Measurements from ENCODE around the gene ANXA4. TPM values are rescaled to one million over a fixed set of nuclear protein-coding genes. Genes with fewer than 3 reads are reported as not detected.
A peak's percentile ranks its signal among the peaks of the same experiment; 100 is the strongest.

The ANXA4 gene
- total RNA-seq, 1 donor from 2014 or later = 36.2 TPM

DNA sequence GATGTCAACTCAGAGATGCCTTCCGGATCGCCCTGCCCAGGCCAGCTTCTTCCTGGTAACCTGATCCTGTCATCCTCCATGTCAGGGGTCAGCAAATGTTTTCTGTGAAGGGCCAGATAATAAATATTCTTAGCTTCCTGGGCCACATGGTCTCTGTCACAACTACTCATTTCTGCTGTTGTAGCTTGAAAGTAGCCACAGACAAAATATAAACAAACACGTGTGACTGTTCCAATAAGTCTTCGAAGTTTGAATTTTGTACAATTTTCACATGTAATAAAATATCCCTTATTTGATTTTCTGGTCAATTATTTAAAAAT is 35.8 kb downstream of the ANXA4 start:
- DNase-seq (ENCODE audit: low spot score) = no peak
- Mint-ChIP-seq H3K36me3 (ENCODE audit: low read depth) (peaks cover 13% of the 10 kb centered on the region), H3K4me3 (no peak overlapping the region), H3K4me1 (ENCODE audit: low read depth) (peaks cover 36% of the 10 kb centered on the region), H3K9me3 (no peaks in the 10 kb centered on the region), H3K27ac (no peak overlapping the region), H3K27me3 (ENCODE audit: insufficient read depth) (peaks cover 1% of the 10 kb centered on the region)
- intact Hi-C loops (cut with micrococcal nuclease) = loop anchor here (10.0 kb wide), 1 partner anchor 1033 kb away; no protein-coding TSS in a partner anchor

DNA sequence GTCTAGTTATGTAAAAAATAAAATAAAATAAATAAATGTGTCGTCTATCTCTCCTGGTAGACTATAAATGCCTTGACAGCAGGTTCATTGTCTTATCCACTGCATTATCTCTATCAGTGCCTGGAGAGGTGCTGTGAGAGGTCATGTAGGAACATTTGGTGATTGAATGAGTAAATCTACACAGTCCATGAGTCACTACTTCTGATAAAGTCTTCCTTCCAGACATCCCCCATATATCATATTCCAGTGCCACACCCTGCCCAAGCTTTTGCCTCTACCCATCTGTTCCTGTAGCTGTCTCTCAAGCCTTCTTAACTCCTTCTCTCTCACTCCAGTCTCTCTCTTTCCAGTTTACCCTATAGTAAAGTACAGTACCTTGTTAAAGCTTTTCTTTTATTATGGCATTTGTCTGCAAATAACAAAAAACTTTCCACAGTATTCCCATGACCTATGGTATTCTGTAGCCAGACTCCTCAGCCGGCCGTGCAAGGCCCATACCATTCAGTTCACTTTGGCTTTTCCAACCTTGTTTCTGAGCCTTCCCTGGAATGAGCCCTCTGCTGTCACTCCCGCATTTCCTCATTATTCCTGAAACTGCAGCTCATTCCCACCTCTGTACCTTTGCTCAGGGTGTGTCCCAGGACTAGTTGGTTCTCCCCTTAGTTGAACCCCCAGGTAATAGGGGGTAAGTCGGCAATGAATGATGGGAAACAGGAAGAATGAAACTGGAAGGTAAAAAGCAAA is 37.5 kb downstream of the ANXA4 start:
- no peak for DNase-seq (ENCODE audit: low spot score)
- Mint-ChIP-seq H3K4me1 (ENCODE audit: low read depth) (peaks cover 25% of the 10 kb centered on the region), H3K4me3 (no peak overlapping the region), H3K27ac (no peak overlapping the region), H3K36me3 (ENCODE audit: low read depth) (peaks cover 13% of the 10 kb centered on the region), H3K9me3 (no peaks in the 10 kb centered on the region), H3K27me3 (ENCODE audit: insufficient read depth) (peaks cover 1% of the 10 kb centered on the region)
- intact Hi-C loops (cut with micrococcal nuclease) = loop anchor here (10.0 kb wide), 1 partner anchor 1035 kb away; no protein-coding TSS in a partner anchor

DNA sequence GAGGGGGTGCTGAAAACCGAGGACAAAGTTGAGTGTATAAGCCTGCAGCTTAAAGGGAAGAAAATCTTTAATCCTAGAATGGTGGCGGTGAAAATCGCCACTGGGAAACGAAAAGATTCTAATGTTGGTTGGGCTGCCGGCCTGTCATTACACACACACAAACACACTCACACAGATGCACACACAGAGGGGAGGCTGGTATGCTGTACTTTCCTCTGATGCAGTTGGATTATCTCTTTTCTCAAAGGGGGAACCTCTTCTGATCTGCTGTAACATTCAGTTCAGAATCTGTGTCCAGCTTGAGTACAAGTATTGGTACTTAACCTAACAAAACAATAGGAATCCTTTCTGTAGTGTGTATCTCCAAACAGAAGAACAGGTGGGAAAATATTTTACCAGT is 39.0 kb downstream of the ANXA4 start:
- Mint-ChIP-seq H3K4me1 (ENCODE audit: low read depth) (peaks cover 12% of the 10 kb centered on the region), H3K9me3 (no peaks in the 10 kb centered on the region), H3K36me3 (ENCODE audit: low read depth) (peaks cover 11% of the 10 kb centered on the region), H3K27ac (no peak overlapping the region), H3K27me3 (ENCODE audit: insufficient read depth) (peaks cover 1% of the 10 kb centered on the region), H3K4me3 (no peak overlapping the region)
- intact Hi-C loops (cut with micrococcal nuclease) = no loop called here
- DNase-seq (ENCODE audit: low spot score) = no peak

DNA sequence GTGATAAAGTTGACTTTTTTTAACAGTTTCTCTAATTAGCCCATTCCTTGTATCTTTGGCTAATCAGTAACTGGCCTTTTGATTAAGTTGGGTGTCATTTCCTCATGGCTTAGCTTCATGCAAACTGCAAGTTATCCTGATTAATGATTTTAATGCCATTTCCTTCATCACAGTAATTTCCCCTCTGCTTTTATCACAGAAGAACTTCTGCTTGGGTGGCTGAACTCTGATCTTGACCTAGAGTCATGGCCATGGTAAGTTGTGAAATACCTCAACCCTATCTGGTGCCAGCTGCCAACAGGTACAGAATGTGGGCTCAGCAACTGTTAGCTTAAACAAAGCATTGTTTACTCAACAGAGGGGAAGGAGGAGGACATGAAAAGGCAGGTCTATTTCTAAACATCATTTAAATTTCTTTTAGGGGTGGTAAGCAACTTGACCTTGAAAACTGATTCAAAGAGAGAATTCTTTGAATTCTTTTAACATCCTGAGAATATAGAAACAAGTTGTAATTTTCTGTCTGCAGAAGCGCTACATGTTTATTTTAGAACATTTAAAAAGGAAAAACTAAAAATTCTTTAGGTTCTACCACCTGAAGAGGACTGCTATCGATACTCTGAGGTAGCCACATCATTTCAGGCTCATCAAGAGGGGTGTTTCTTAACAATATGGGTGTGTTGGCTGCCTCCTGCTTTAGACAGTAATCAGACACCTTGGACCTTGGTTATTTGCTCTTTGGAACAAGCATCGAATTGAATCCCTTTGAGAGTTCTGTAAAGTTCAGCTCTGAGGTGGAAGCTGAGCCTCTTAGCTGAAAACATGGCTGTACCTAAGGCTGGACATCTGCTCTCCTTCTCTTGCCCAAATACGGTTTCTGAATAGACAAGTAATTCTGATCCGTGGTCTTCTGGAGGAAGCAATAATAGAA is 39.7 kb downstream of the ANXA4 start:
- intact Hi-C loops (cut with micrococcal nuclease) = no loop called here
- no peak for DNase-seq (ENCODE audit: low spot score)
- Mint-ChIP-seq H3K4me3 (no peak overlapping the region), H3K36me3 (ENCODE audit: low read depth) (peaks cover 11% of the 10 kb centered on the region), H3K27ac (no peak overlapping the region), H3K27me3 (ENCODE audit: insufficient read depth) (peaks cover 1% of the 10 kb centered on the region), H3K4me1 (ENCODE audit: low read depth) (peaks cover 17% of the 10 kb centered on the region), H3K9me3 (no peaks in the 10 kb centered on the region)

DNA sequence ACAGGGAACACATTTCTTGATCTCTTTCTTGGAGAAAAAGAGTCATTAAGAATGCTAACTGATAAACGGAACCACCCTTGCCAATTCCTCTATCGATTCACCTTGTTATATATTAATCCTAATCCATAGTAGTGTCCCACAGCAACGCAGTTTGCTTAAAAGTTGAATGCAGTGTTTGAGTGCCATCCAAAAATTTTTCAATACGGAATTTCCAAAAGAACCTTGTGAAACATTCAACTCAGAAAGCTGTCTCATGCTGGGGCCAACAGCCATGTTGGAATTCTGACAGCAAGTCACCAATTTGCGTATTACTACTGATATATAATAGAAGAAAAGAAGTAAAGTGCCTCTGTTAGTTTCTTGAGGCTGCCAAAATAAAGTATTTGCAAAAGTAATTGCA is 42.3 kb downstream of the ANXA4 start:
- H3K27ac Mint-ChIP-seq = no peak overlapping the region

DNA sequence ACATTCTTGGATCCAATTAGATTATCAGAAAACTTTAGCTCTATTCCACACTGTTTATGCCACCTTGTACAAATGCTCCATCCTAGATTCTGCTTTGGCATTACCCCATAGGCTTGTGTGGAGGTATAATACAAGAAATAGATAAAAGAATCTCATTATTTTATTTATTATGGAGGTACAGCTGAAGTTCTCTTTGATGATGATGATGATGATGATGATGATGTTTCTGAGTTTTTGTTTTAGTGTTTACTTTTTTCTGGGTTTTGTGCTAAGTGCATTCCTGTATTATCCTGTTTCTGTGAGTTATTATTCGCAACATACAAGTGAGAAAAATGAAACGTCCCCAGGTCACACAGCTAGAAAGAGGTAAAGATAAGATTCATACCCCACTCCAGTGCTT is 43.4 kb downstream of the ANXA4 start:
- Mint-ChIP-seq H3K9me3 (no peaks in the 10 kb centered on the region), H3K4me1 (ENCODE audit: low read depth) (peaks cover 19% of the 10 kb centered on the region), H3K4me3 (no peak overlapping the region), H3K36me3 (ENCODE audit: low read depth) (peaks cover 18% of the 10 kb centered on the region), H3K27me3 (ENCODE audit: insufficient read depth) (peaks cover 1% of the 10 kb centered on the region), H3K27ac (no peak overlapping the region)
- no peak for DNase-seq (ENCODE audit: low spot score)
- intact Hi-C loops (cut with micrococcal nuclease) = no loop called here

More for the DNA sequence above, 42.3 kb downstream of the ANXA4 start:
- Mint-ChIP-seq H3K9me3 (no peaks in the 10 kb centered on the region), H3K36me3 (ENCODE audit: low read depth) (peaks cover 16% of the 10 kb centered on the region), H3K4me1 (ENCODE audit: low read depth) (peaks cover 16% of the 10 kb centered on the region), H3K27me3 (ENCODE audit: insufficient read depth) (peaks cover 1% of the 10 kb centered on the region), H3K4me3 (no peak overlapping the region)
- no peak for DNase-seq (ENCODE audit: low spot score)
- intact Hi-C loops (cut with micrococcal nuclease) = no loop called here

DNA sequence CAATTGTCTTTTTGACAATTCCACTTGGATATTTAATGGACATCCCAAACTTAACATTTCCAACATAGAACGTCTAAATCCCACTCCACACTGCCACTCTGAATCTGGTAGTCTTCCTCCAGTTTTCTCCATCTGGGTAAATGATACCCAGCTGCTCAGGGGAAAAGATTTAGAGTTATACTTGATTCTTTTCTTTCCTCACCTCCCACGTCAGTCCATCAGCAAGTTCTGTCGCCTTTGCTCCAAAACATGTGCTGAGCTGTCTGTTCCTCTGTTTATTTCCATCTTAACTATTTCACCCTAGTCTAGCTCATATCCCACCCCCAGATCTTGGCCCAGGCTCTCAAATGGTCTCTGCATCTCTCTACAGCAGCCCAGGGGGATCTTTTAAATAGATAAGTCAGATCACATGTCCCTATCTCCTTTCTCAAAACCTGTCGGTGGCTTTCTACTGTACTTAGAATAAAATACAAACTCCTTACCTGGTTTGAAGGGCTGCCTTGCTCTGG is 44.2 kb downstream of the ANXA4 start:
- no peak for DNase-seq (ENCODE audit: low spot score)
- intact Hi-C loops (cut with micrococcal nuclease) = no loop called here
- no peak overlapping the region for H3K4me3 Mint-ChIP-seq
- no peaks in the 10 kb centered on the region for H3K9me3 Mint-ChIP-seq
- H3K4me1 Mint-ChIP-seq (ENCODE audit: low read depth) = peaks cover 19% of the 10 kb centered on the region
- H3K27ac Mint-ChIP-seq = no peak overlapping the region
- peaks cover 1% of the 10 kb centered on the region for H3K27me3 Mint-ChIP-seq (ENCODE audit: insufficient read depth)
- peaks cover 18% of the 10 kb centered on the region for H3K36me3 Mint-ChIP-seq (ENCODE audit: low read depth)

DNA sequence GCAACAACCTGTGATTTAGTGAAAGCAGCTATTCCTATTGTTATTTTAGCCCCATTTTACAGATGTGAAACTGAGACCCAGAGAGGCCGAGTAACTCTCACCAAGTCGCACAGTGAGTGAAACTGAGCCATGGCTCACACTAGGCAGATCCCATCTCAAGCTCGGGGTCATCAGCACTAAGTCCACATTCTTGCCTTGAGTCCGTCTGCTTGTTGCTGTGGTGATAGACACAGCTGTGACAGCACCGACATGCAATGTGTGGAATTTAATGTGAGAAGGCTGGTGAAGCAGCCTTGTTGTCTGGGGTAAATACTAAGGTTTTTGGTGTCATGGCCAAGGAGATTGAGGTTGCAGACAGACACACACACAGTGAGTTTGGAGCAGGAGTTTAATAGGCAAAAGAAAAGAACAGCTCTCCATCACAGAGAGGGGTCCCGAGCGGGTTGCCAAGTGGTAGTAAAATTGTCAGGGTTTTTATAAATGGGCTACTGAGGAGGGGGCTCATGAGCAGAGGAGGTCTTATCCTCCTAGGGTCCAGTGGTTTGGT is 47.3 kb downstream of the ANXA4 start:
- DNase-seq (ENCODE audit: low spot score) = no peak
- Mint-ChIP-seq H3K36me3 (ENCODE audit: low read depth) (peaks cover 18% of the 10 kb centered on the region), H3K27me3 (ENCODE audit: insufficient read depth) (no peaks in the 10 kb centered on the region), H3K4me1 (ENCODE audit: low read depth) (peaks cover 14% of the 10 kb centered on the region), H3K4me3 (no peak overlapping the region), H3K9me3 (no peaks in the 10 kb centered on the region), H3K27ac (no peak overlapping the region)
- intact Hi-C loops (cut with micrococcal nuclease) = no loop called here

DNA sequence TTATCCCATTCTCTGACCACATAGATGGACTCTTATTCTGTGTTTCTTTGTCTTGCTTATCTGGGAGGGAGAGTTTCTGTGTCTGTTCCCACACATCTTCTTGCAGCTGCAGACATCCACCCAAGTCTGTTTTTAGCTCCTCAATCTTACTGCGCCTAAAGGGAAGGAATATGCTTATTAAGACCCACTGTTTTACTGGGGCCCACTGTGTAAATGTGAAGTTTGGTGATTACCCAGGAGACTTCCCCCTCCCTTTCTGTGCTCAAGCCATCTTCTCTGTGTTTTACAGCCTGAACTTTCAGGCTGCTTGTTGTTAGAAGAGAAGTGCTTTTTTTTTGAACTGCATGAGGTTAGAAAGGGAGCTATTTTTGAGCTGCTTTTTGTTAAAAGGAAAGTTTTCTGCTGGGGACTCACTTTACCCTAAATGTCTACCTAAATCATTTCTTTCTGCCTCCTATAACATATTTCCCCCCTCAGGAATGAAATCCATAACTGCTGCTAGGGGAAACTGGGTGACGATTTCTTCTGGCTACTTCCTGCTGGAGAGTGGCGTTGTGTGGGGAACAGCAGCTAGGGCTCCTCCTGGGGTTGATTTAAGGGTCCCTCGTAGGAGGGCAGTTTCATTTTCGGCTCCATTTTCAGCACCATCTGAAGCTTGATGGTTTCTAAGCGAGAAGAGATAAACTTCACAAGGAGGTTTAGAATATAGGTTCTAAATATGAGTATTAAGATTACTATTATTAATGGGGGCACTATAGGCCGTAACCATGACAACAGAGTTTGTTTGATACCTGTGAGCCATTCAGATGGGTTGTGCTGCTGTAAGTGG is 48.1 kb downstream of the ANXA4 start:
- no peak overlapping the region for H3K4me3 Mint-ChIP-seq
- H3K27me3 Mint-ChIP-seq (ENCODE audit: insufficient read depth) = no peaks in the 10 kb centered on the region
- H3K4me1 Mint-ChIP-seq (ENCODE audit: low read depth) = peaks cover 14% of the 10 kb centered on the region
- peaks cover 16% of the 10 kb centered on the region for H3K36me3 Mint-ChIP-seq (ENCODE audit: low read depth)
- DNase-seq (ENCODE audit: low spot score) = no peak
- intact Hi-C loops (cut with micrococcal nuclease) = no loop called here
- no peaks in the 10 kb centered on the region for H3K9me3 Mint-ChIP-seq
- H3K27ac Mint-ChIP-seq = peak overlapping the region; percentile 27

DNA sequence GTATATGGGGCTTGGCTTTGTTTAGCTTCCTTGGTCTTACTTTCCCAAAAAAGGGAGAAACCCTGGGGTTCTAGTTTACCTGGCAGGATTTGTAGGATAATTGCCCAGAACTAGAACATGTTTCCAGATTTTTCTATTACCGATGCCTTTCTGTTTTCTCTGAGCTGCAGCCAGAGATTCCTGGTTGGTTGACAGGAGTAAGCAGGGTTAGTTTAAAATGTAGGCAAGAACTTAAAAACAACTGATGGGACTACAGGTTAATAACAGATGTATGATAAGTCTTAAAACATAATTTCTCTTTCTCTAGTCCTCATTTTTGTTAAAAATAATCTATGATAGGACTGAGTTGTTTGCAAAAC is 48.6 kb downstream of the ANXA4 start:
- Mint-ChIP-seq H3K4me3 (no peak overlapping the region), H3K9me3 (no peaks in the 10 kb centered on the region), H3K36me3 (ENCODE audit: low read depth) (peaks cover 16% of the 10 kb centered on the region), H3K27me3 (ENCODE audit: insufficient read depth) (no peaks in the 10 kb centered on the region), H3K27ac (no peak overlapping the region), H3K4me1 (ENCODE audit: low read depth) (peaks cover 14% of the 10 kb centered on the region)
- DNase-seq (ENCODE audit: low spot score) = no peak
- intact Hi-C loops (cut with micrococcal nuclease) = no loop called here

DNA sequence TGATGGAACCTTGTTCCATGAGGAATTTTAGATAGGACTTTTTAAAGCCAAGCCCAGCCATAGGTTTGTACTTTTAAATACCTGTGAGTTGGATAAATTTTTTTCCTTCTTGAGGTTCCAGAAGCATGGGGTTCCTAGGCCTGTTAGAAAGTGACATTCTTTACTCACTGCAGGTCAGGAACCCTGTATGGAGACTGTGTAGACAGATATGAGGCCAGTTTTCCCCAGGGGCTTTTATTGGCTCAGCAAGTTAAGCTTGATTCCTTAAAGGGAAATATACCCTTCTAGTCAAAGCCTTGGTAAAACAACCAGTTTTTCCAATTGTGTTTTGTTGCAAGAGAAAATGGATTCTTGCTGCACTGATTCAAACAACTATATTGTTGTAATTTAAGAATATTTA is 49.1 kb downstream of the ANXA4 start:
- no peaks in the 10 kb centered on the region for H3K9me3 Mint-ChIP-seq
- intact Hi-C loops (cut with micrococcal nuclease) = no loop called here
- H3K27me3 Mint-ChIP-seq (ENCODE audit: insufficient read depth) = no peaks in the 10 kb centered on the region
- no peak for DNase-seq (ENCODE audit: low spot score)
- peaks cover 13% of the 10 kb centered on the region for H3K4me1 Mint-ChIP-seq (ENCODE audit: low read depth)
- H3K36me3 Mint-ChIP-seq (ENCODE audit: low read depth) = peaks cover 16% of the 10 kb centered on the region
- no peak overlapping the region for H3K27ac Mint-ChIP-seq
- H3K4me3 Mint-ChIP-seq = no peak overlapping the region

DNA sequence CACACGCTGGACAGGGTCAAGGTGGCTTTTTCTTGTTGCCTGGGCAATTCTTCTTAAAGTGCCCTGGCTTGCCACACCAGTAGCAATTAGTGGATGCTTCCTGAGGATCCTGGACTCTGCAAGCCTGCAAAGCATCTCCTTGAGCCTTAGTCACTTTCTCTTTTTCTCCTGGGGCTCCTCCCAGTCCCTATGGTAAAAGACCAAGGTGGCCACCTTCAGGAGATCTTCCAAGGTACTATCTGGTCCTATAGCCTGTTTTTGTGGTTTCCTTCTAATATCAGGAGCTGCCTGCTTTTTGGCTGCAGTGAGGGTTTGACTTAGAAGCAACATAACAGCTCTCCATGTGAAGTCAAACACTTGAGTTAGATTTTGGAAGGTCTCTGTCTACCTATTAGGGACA is 54.2 kb downstream of the ANXA4 start:
- DNase-seq (ENCODE audit: low spot score) = no peak
- H3K4me1 Mint-ChIP-seq (ENCODE audit: low read depth) = peaks cover 26% of the 10 kb centered on the region
- H3K27ac Mint-ChIP-seq = no peak overlapping the region
- H3K36me3 Mint-ChIP-seq (ENCODE audit: low read depth) = peaks cover 8% of the 10 kb centered on the region
- H3K4me3 Mint-ChIP-seq = no peak overlapping the region
- H3K9me3 Mint-ChIP-seq = no peaks in the 10 kb centered on the region
- no peaks in the 10 kb centered on the region for H3K27me3 Mint-ChIP-seq (ENCODE audit: insufficient read depth)
- intact Hi-C loops (cut with micrococcal nuclease) = no loop called here
